GM18498 (cell line): Measurements from ENCODE around the gene SLC66A2.
"Not testable (repeated sequence)": the region's sequence is repeated elsewhere in the genome, so short reads cannot be mapped to it uniquely, and the experiment has no call there.

ENCODE experiments used
- ATAC-seq: cut with Tn5 transposase; IDR thresholded peaks from one replicate; pipeline ENCODE4 v1.9.1; 2021; ENCODE audit warnings: mild to moderate bottlenecking, moderate library complexity; ENCODE audit not compliant: unreplicated experiment

Gene SLC66A2

DNA sequence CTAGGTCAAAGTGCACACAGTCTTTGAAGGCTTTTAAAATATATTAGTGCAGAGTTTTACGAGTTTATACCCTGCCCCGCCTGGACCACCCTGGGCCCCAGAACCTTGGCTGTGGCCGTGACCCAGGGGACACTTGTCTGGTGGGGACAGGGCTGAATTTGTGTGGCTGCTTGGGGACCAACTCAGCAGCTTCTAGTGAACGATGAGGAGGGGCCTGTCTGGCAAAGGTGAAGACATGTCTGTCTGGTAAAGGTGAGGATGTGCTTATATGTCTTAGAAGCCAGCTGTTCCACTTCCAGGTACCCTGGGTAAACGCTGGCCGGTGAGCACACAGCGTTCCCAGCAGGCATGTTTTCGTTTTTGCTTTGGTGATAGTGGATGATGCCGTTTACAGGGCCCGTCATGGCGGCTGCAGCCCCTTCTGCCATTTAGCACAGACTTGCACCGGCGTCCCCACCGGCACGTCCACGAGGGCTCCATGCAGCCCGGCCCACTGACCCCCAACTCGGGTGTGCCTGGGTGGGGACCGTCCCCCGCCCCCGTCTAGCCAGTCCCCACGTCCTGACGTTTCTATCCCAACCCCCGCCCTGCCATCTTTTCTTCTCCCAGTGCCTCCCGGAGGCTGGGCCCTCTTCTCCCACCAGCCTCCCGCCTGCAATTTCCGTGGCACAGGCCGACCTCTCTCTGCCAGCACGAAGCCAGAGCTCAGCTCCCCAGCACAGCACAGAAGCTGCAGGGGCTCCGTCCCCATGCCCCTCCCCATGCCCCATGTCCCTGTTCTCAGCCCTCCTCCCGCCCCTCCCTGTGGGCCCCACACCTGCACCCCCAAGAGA is 67.8 kb downstream of the SLC66A2 start:
- ATAC-seq, result no peak

DNA sequence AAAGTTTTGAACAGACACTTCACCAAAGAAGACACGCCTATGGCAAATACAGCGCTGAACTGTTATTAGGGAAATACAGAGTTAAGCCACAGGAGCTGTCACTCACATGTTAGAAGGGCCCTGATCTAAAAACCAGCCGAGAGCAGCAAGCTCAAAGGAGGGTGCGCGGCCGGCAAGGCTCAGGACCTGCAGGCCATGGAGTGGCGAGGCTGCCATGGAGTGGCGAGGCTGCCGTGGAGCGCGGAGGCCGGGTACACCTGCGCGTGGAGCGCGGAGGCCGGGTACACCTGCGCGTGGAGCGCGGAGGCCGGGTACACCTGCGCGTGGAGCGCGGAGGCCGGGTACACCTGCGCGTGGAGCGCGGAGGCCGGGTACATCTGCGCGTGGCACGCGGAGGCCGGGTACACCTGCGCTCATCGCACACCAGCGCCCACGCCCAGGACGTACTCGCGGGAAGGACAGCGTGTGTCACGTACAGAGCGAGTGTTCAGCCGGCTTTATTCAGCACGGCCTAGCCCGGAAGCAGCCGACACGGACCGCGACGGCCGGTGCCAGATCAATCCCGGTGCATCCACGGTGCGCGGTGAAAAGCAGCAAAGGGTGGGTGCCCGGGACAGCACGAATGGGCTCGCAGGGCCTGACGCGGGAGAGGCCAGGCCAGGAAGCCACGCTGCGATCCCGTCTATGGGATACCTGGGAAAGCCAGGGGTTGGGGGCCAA is 68.8 kb downstream of the SLC66A2 start:
- no peak for ATAC-seq

DNA sequence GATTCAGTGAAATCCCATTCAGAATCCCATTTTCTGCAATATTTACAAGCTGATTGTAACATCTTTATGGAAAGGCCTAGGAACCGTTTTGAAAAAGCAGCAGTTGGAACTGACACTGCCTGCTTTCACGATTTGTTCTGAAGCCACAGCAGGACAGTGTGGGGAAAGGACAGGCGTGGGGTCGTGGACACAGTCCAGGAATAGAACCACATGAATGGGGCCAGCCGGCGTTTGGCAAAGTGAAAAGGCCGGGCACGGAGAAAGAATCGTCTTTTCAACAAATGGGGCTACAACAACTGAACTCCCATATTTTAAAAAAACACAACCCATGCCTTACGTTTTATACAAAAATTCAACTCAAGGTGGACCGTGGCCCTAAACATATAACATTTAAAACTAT is 69.8 kb downstream of the SLC66A2 start:
- no peak for ATAC-seq

DNA sequence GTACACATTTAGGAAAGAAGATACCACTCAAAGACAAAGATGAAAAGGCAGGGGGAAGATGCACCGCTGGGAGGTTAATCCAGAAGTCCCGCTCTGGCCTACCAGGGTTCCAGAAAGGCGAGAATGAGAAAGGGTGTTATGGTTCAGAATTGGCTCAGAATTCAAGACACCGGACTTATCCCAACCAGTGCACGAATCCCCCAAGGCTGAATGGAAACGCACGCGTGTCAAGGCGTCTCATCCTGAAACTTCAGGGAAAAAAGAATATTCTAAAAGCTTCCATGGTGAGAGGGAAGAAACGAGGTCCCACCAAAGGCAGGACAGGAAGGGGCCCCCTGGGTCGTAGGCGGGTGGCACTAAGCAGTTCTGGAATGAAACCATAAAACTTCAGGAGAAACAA is 71.9 kb downstream of the SLC66A2 start:
- no peak for ATAC-seq

DNA sequence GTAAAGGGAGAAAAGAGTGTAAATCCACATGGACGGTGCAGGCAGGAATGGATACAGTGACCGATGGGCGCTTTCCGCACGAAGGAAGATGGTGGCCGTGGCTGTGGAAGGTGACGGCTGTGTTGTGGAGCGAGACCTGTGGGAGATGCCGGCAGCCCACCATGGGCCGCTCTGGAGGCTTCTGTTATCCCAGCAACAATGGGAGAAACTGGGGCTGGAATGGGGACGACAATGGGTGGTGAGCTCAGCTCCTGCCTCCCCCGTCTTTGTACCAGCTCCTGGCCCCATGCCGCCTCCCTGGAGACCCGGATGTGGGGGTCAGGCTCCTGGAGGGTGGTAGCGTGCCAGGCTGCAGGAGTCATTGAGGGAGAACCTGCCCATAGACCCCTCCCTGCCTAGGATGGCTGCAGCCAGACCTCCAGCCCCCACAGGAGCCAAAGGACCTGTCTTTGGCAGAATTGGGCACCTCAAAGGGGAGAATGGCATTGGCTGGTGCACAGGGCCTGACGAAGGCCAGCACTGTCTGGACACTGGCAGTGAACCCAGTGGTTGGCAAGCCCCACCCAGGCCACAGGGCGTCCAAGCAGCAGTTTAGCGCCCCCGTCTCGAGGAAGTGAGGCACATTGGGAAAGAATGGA is 72.6 kb downstream of the SLC66A2 start:
- ATAC-seq, result no peak

DNA sequence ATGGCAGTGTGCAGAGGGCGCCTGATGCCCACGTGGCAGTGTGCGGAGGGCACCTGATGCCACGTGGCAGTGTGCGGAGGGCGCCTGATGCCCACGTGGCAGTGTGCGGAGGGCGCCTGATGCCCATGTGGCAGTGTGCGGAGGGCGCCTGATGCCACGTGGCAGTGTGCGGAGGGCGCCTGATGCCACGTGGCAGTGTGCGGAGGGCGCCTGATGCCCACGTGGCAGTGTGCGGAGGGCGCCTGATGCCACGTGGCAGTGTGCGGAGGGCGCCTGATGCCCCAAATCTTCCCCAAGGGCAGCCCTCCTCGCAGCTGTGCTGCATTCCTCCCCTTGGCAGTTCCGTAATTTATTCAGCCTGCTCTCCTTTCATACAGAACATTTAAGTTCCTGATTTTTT is 73.2 kb downstream of the SLC66A2 start:
- not testable (repeated sequence) for ATAC-seq

DNA sequence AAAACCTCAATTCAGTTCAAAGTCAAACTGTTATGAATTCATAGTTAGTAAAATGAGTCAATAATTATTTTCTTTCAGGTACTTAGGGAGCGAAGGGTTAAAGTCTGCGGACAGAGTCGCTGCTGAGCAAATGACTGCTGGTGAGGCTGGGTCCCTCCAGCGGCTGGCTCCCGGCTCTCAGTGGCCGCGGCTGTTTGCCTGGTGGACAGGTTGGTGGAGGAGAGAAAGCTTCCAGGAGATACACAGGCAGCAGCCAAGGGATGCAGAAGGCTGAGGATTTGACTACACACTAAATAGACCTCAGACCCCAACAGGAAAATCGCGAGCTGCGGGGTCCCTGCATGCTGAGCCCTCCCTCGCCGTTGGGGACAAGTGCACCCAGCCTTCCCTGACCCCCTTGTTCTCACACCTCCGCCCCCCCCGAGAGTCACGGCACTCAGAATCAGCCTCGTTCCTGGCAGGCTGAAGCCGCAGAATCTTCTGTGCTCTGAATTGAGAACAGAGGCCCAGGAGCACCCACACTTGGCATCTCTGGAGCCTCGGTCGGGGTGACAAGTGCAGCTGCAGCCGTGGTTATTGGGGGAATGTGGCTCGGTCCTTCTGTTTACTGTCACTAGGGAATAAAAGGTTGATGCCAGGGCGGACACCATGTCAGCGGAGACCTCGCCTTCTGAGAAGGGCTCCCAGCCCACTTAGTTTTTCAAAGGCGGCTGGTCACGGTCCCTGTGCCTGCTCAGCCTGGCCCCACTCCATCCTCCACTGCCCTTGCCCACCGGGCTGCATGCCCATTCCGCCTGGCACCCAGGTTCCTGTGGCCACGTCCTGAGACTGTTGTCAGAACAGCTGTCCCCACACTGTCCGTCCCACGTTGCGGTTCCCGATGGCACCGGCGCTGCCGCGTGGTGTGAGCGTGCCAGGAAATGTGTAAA is 74.0 kb downstream of the SLC66A2 start:
- no peak for ATAC-seq

DNA sequence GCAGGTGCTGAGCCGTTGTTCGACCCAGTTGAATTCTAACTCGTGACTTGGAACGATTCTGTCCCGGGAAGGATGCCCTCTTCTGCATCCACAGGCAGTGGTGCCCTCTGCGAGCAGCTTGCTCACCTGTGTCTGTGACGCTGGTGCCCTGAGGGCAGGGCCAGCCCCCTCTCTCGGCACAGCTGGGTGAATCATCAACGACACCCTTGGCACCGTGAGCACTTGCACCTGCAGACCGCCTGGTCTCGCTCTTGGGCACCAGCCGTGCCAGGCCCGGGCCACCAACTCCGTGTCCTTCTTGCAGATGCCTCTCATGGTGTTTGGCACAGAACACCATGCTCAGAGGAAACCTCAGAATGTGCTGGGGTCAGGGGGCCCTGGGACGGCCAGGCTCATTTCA is 75.0 kb downstream of the SLC66A2 start:
- no peak for ATAC-seq

DNA sequence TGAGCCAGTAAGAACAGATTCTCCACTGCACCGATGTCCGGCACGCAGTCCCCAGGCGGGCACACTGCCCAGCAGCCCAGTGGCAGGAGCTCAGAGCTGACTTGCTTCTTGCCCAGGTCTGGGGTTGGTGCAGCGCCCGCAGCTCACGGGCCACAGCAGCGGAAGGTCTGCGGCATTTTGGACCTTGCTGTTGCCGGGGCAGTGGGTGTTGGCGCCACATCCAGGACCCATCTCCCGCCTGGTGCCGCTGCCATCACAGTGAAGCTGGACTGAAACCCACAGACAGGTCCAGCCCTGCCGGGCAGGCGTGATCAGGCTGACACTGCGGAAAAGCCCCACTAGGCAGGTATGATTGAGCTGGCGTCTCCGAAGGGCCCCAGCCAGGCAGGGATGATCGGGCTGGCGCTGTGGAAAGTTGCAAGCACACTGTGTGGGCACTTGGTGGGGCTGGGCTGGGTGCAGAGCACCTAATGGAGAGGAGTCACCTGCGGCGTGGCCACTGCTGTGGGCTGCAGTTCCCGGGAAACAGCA is 75.5 kb downstream of the SLC66A2 start:
- ATAC-seq, result no peak

DNA sequence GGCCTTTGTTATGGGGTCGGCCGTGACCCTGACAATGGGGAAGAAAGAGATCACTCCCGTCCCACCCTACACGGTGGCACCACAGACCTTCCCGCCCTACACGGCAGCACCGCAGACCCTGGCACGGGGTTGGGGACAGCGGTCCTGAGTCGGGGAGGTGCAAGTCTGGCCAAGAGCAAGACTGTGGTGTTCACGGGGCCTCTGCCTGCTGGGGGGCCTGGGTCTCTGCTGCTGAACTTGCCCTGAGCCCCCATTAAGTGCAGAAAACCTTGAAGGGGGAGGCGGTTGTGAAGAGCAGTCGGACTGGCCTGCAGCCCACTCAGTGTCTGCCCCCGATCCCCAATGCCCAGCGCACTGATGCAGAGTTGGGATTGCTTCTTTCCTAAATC is 75.9 kb downstream of the SLC66A2 start:
- no peak for ATAC-seq

DNA sequence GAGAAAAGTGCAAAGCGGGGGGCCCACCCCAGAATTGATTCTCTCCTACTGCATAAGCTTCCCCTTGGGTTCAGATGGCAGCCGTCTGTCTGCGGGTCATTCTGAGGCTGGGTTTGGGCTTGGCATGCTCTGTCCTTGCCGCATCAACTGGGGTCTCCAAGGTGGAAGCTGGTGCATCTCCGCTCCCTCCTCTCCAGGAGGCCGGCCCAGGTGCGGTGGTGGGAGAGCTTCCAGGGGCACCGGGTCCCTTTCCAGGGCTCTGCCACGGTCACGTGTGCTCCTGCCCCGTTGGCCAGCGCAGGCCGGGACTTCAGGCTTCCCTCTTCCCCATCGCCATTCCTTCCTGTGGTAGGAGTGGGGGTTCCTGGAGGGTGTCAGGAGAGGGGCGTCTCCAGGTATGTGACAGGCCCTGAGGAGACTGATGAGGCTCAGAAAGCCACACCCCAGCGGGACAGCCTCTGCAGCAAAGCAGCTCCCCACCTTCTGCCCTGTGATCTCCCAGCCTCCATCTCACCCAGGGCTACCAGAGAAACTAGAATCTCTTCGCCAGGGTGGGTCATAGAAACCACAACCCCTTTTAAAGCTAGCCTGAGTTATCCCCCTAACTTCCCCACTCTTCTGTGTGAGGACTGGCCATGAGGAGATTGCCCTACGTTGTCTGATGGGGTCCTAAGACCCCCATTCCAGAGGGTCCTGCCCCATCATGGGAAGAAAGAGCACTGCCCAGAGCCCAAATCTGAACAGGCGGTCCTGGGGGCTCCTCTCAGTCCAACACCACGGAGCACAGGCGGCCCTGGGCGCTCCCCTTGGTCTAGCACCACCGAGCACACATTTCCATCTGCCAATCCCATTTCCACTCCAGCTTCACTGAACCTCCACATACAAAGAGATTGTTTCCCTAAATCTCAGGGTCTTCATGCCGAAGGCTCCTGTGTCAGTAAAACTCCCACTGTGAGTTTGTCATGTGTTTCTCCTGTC is 76.6 kb downstream of the SLC66A2 start:
- ATAC-seq, result no peak

DNA sequence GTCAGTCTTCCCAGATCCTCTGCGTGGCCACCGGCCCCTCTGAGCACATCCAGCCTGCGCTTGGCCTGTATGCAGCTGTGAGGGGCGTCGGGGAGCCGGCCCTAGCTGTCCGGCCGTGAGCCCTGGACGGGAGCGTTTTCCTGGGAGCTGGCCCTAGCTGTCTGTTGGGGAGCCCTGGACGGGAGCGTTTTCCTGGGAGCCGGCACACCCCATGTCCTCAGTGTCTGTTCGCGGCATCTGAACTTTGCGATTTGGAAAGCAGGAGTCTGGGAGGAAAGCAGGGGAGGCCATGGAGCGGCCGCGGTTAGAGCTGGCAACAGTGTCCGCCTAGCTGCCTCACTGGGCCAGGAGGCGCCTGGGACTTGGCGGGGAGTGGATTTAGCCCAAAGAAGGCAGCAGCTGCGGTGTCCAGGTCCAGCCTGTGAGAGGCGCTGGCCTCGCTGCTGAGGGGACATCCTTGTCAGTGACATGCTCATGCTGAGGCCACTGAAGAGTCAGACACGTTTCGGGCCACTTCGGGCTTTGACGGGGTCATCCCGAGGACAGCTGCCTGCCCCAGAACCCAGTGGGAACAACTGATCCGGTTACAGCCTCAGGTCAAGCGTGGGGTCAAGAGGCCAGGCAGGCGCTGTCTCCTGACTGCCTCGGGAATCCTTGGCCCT is 77.9 kb downstream of the SLC66A2 start:
- ATAC-seq, result no peak

DNA sequence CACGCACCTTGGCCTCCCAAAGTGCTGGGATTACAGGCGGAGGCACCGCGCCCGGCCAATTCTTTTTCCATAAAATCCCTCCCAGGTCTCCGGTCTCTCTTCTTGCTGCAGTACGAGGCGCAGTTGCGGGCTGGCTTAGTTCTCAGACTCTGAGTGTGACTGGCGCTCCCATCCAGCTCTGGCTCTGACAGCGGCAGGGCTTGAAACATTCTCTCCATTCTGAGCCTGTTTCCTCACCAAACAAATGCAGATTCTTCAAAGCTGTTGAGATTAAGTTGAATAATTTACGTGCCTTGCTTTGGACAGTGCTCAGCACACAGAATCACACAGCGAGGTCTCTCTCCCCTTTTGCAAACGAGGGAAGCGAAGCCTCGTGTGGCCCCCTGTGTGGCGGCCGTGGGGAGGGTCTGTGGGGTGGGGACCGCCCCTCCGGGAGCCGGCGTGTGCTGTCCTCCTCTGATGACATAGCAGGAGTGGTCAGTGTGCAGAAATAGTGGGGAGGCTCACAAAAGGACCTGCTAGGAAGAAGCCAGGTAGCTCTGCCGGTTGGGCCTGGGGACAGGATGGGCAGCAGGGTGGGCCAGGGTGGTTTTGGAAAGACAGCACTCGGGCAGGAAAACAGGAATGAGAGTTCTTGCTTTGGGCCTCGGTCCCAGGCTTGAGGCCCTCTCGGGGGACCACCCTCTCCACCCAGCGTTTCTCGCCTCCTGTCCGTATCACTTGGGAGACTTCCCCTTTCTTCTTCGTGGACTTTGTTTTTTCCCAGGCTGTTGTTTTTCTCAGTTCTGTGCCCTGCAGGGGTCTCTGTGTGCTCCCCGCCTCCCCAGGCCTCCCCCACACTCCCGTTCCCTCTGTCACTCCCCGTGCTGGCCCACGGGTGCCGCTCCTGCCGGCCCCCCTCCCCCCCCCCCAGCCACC is 78.7 kb downstream of the SLC66A2 start:
- ATAC-seq, result no peak

DNA sequence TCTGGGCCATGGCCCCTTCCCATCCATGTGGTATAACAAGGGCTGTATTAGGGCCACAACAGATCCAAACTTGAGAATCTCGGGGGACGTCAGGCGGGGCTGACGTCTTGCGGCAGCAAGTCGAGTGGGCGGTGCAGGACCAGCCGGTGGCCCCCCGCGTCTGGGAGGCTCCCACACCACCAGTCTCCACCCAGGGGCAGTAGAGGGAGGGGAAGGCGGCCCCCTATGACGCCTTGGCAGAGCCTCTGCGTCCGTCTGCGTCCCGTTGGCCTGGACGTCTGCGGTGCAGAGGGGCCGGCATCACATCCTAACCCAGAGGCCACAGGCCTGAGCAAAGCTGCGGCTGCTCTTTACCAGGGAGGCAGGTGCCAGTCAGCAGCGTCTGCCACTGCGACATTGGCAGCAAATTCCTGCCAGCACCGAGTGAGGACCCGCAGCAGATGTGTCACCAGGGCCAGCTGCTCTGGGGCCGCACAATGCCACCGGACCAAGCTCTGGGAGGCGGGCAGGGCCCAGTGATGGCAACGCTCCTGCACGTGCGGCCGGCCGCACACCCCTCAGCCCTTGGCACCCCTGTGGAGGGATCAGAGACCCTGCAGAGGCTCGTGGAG is 79.9 kb downstream of the SLC66A2 start:
- no peak for ATAC-seq

DNA sequence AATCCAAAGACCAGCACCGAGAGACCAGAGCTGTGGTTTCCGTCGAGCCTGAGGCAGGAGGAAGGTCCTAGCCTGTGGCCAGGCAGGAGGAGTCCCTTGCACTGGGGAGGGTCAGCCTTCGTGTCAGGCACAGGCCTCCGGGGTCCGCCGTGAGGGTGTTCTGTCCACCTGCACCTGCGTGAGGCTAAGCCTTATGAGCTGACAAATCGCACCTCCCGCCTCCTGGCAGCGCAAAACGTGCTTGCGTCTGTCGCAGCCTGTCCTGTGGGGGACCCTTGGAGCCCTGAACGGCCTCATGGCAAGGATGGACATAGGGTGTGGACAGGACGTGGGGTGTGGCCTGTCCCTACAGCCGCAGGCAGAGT is 80.4 kb downstream of the SLC66A2 start:
- no peak for ATAC-seq

DNA sequence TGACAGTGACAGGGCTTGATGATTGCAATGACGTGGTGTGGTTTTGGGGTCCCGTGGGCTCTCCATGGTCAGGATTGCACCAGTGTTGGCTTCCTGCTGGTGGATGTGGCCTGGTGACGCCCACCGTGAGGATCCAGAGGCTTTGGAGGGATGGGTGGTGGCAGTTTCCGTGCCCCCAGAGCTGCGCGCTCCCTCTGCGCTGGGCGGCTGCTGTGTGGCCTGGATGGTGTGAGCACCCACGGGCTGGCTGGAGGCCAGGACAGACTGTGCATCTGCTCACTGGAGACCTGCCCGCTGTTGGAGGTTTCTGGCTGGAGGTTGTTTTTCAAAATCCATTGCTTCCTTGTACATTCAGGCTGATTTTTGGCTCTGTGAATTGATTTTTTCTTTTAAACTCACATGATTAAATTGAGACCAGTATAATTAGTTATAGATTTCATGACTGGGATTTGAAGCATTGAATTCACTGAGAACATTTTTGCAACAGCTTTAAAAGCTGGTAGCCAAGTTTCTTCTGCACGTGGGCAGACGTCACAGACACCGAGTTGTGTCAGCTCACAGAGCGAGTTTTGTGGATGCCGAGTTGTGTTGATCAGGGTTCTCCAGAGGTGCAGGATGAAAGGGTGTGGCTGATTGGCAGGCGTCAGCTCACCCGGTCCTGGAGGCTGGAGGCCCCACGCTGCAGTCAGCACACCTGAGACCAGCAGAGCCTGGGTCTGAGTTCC is 81.0 kb downstream of the SLC66A2 start:
- no peak for ATAC-seq
